Astrocyte (in vitro differentiated cells and primary cell): ENCODE data around the gene PDGFA. TPM values are rescaled to one million over a fixed set of nuclear protein-coding genes. Genes with fewer than 3 reads are reported as not detected.

Experiments
- DNase-seq: peaks from one replicate; pipeline ENCODE4 v3.0.0-alpha.2; 2010; ENCODE audit warnings: low read depth
- FAIRE-seq: peaks from 2 replicates; lab custom pipeline; 2011; peaks lifted over from hg19 to GRCh38; lab: Jason Lieb, UNC
- H2AFZ ChIP-seq: 2 replicates; pipeline ENCODE4 v1.6.0; 2012; ENCODE audit warnings: low read depth, low read length, inconsistent platforms
- H3K27ac ChIP-seq: 2 replicates; pipeline ENCODE4 v1.5.1; 2011; ENCODE audit warnings: low read depth, low read length, inconsistent platforms
- H3K27me3 ChIP-seq: 2 replicates; pipeline ENCODE4 v1.6.0; 2011; ENCODE audit warnings: low read length, inconsistent platforms; ENCODE audit not compliant: insufficient read depth
- H3K36me3 ChIP-seq: 2 replicates; pipeline ENCODE4 v1.5.1; 2011; ENCODE audit warnings: low read length, inconsistent platforms; ENCODE audit not compliant: insufficient read depth
- H3K4me1 ChIP-seq: 2 replicates; pipeline ENCODE4 v1.5.1; 2011; ENCODE audit warnings: low read length, inconsistent platforms; ENCODE audit not compliant: insufficient read depth
- H3K4me2 ChIP-seq: 2 replicates; pipeline ENCODE4 v1.6.0; 2012; ENCODE audit warnings: low read length, inconsistent platforms
- H3K4me3 ChIP-seq: 2 replicates; pipeline ENCODE4 v1.5.1; 2011; ENCODE audit warnings: low read depth, mild to moderate bottlenecking, low read length, inconsistent platforms; ENCODE audit not compliant: insufficient read depth
- H3K79me2 ChIP-seq: 2 replicates; pipeline ENCODE4 v1.6.0; 2012; ENCODE audit warnings: mild to moderate bottlenecking, low read length, inconsistent platforms; ENCODE audit not compliant: insufficient read depth
- H3K9ac ChIP-seq: 2 replicates; pipeline ENCODE4 v1.6.0; 2012; ENCODE audit warnings: mild to moderate bottlenecking, low read length, inconsistent platforms
- H3K9me3 ChIP-seq: 2 replicates; pipeline ENCODE4 v1.5.1; 2012; ENCODE audit warnings: low read depth, mild to moderate bottlenecking, low read length, inconsistent platforms; ENCODE audit not compliant: insufficient read depth
- H4K20me1 ChIP-seq: 2 replicates; pipeline ENCODE4 v1.6.0; 2012; ENCODE audit warnings: low read length, inconsistent platforms; ENCODE audit not compliant: insufficient read depth
- H3K27ac Mint-ChIP-seq: one replicate; pipeline ENCODE4 v1.8.0; 2021; ENCODE audit warnings: mild to moderate bottlenecking, mixed read lengths; ENCODE audit not compliant: unreplicated experiment
- H3K27me3 Mint-ChIP-seq: one replicate; pipeline ENCODE4 v1.8.0; 2021; ENCODE audit warnings: low read depth, mixed read lengths; ENCODE audit not compliant: unreplicated experiment
- H3K36me3 Mint-ChIP-seq: one replicate; pipeline ENCODE4 v1.8.0; 2021; ENCODE audit warnings: low read depth, mixed read lengths; ENCODE audit not compliant: unreplicated experiment
- H3K4me1 Mint-ChIP-seq: one replicate; pipeline ENCODE4 v1.8.0; 2021; ENCODE audit warnings: low read depth, mixed read lengths; ENCODE audit not compliant: unreplicated experiment
- H3K4me3 Mint-ChIP-seq: one replicate; pipeline ENCODE4 v1.8.0; 2021; ENCODE audit warnings: mild to moderate bottlenecking, moderate library complexity, mixed read lengths; ENCODE audit not compliant: unreplicated experiment
- H3K9me3 Mint-ChIP-seq: one replicate; pipeline ENCODE4 v1.8.0; 2021; ENCODE audit warnings: mild to moderate bottlenecking, mixed read lengths; ENCODE audit not compliant: unreplicated experiment
- EZH2 ChIP-seq: IDR thresholded peaks from 2 replicates; pipeline ENCODE4 v1.6.1; 2012; ENCODE audit warnings: mild to moderate bottlenecking, low read length, inconsistent platforms; ENCODE audit not compliant: insufficient read depth
- total RNA-seq: library from RNA; stranded (reverse); gene quantifications from 2 replicates; pipeline ENCODE4 v1.2.1, GENCODE V29; 2021
- TF ChIP-seq, protein P1 (sequence below): IDR thresholded peaks from 2 replicates; pipeline ENCODE4 v1.5.1; 2011; ENCODE audit warnings: low read depth, mild to moderate bottlenecking, inconsistent platforms, low read length, moderate library complexity; ENCODE audit not compliant: insufficient read depth

Gene PDGFA
- total RNA-seq, 1 donor from 2014 or later, result 47.1 TPM

DNA sequence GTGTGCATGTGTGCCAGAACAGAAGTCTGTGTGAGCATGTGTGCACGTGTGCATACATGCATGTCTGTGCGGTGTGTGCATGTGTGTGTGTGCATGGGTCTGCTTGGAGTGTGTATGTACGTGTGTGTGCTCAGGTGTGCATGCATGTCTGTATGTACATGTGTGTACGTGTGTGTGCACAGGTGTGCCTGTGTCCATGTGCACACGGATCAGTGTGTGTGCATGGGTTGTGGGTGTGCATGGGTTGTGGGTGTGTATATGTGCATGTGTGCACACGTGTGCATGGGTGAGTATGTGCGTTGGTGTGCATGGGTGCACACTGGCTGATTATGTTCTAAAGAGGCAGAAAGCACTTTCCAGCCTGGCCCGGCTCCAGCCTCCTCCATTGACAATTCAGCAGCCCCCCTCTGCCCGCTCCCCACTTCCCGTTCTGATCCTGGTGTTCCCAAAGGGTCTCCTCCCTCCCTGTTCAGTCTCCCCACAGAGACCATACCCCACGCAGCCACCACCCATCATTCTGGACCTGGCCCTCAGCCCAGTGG, 44.1 kb upstream of the PDGFA start:
- FAIRE-seq, result no peak
- no peak overlapping the region for H3K4me3 ChIP-seq

DNA sequence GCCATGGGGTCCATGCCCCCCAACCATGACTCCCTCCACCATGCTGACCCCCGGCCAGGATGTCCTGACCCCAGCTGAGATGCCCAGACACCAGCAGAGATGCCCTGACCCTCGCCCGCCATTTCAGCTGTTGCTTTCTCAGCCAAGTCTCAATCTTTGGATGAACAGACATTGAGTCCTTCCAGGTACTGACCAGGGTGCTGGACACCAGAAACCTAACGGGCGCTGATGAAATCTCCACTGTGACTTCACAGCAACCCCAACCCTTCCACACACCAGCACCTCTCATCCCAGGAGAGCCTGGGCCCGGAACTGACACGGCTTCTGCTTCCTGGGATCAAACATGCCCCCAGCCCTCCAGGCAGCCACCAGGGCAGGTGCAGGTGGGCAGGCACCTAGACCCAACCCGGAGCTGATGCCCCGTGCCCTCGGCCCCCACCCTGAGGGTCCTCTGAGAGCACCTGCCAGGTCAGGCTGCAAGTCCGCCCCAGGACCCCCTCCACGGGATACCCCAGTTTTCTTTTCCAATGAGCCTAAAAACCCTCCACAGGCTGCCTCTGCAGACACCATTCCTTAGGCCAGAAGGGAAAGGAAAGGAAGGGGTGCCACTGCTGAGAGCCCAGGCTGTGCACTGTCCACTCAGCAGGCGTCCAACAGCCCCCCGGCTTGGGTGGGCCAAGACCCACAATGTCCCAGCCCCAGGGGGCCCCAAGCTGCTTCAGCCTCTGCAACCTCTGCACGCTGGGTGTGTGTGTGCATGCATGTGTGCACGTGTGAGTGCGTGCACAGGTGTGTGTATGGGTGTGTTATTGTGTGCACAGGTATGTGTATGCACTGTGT, 43.4 kb upstream of the PDGFA start:
- Mint-ChIP-seq H3K36me3 (peaks cover 3% of the 10 kb centered on the region), H3K27me3 (peaks cover 11% of the 10 kb centered on the region), H3K27ac (no peak overlapping the region), H3K4me1 (peaks cover 6% of the 10 kb centered on the region), H3K9me3 (no peaks in the 10 kb centered on the region), H3K4me3 (no peak overlapping the region)
- H3K4me1 ChIP-seq, result no peaks in the 10 kb centered on the region
- no peak overlapping the region for H3K27ac ChIP-seq
- H3K9me3 ChIP-seq, result no peaks in the 10 kb centered on the region
- no peak overlapping the region for H3K4me2 ChIP-seq
- H3K9ac ChIP-seq, result no peak overlapping the region
- H3K27me3 ChIP-seq, result no peaks in the 10 kb centered on the region
- no peak for DNase-seq
- no peak for TF ChIP-seq EZH2
- TF ChIP-seq, protein P1, sequence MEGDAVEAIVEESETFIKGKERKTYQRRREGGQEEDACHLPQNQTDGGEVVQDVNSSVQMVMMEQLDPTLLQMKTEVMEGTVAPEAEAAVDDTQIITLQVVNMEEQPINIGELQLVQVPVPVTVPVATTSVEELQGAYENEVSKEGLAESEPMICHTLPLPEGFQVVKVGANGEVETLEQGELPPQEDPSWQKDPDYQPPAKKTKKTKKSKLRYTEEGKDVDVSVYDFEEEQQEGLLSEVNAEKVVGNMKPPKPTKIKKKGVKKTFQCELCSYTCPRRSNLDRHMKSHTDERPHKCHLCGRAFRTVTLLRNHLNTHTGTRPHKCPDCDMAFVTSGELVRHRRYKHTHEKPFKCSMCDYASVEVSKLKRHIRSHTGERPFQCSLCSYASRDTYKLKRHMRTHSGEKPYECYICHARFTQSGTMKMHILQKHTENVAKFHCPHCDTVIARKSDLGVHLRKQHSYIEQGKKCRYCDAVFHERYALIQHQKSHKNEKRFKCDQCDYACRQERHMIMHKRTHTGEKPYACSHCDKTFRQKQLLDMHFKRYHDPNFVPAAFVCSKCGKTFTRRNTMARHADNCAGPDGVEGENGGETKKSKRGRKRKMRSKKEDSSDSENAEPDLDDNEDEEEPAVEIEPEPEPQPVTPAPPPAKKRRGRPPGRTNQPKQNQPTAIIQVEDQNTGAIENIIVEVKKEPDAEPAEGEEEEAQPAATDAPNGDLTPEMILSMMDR, result no peak
- no peaks in the 10 kb centered on the region for H3K36me3 ChIP-seq
- no peak overlapping the region for H3K4me3 ChIP-seq
- H3K79me2 ChIP-seq, result no peaks in the 10 kb centered on the region
- H2AFZ ChIP-seq, result no peak overlapping the region
- peaks cover 5% of the 10 kb centered on the region for H4K20me1 ChIP-seq
- no peak for FAIRE-seq

More for the DNA sequence above, 44.1 kb upstream of the PDGFA start:
- Mint-ChIP-seq H3K4me1 (peaks cover 6% of the 10 kb centered on the region), H3K4me3 (no peak overlapping the region), H3K36me3 (peaks cover 3% of the 10 kb centered on the region), H3K27ac (no peak overlapping the region), H3K9me3 (no peaks in the 10 kb centered on the region), H3K27me3 (peaks cover 11% of the 10 kb centered on the region)
- TF ChIP-seq EZH2, result no peak
- TF ChIP-seq, protein P1, result no peak
- Histone ChIP-seq H3K4me1 (no peaks in the 10 kb centered on the region), H2AFZ (no peak overlapping the region), H3K79me2 (no peaks in the 10 kb centered on the region), H3K27me3 (no peaks in the 10 kb centered on the region), H3K27ac (no peak overlapping the region), H3K9me3 (no peaks in the 10 kb centered on the region), H3K9ac (no peak overlapping the region), H3K4me2 (no peak overlapping the region), H4K20me1 (peaks cover 5% of the 10 kb centered on the region), H3K36me3 (no peaks in the 10 kb centered on the region)
- no peak for DNase-seq

DNA sequence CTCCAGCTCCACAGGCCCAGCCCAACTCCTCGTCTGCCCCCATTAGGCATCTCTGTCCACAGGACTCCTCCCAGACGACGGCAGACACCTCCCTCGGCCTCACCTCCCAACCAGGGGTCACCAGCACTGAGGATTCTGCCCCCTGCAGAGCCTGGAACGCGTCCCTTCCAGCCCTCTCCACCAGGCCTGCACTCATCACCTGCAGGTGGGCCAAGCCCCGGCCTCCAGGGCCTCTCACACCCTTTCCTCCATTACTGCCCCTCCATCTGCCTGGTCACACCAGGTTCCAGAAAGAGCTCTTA, 42.7 kb upstream of the PDGFA start:
- no peak overlapping the region for H3K4me3 Mint-ChIP-seq
- FAIRE-seq, result no peak
- Histone ChIP-seq H3K27me3 (no peaks in the 10 kb centered on the region), H3K4me3 (no peak overlapping the region), H3K36me3 (no peaks in the 10 kb centered on the region), H4K20me1 (peaks cover 5% of the 10 kb centered on the region), H3K27ac (no peak overlapping the region), H3K79me2 (no peaks in the 10 kb centered on the region), H3K4me2 (no peak overlapping the region), H3K4me1 (no peaks in the 10 kb centered on the region), H2AFZ (no peak overlapping the region), H3K9me3 (no peaks in the 10 kb centered on the region), H3K9ac (no peak overlapping the region)
- H3K27me3 Mint-ChIP-seq, result peaks cover 11% of the 10 kb centered on the region
- TF ChIP-seq, protein P1, result no peak
- TF ChIP-seq EZH2, result no peak
- peaks cover 5% of the 10 kb centered on the region for H3K36me3 Mint-ChIP-seq
- DNase-seq, result no peak
- H3K4me1 Mint-ChIP-seq, result peaks cover 6% of the 10 kb centered on the region
- H3K27ac Mint-ChIP-seq, result no peak overlapping the region
- no peaks in the 10 kb centered on the region for H3K9me3 Mint-ChIP-seq
